GM12878 (cell line): ENCODE data around the gene RANBP17. TPM values are rescaled to one million over a fixed set of nuclear protein-coding genes. Genes with fewer than 3 reads are reported as not detected.

Experiments
- ATAC-seq: fragments of 200-7000 bp; cut with Tn5 transposase; 3 replicates; pipeline ENCODE4 v1.9.1; 2020; ENCODE audit warnings: mild to moderate bottlenecking, moderate library complexity
- BruUV-seq: library from RNA; stranded (reverse); fragments of 400-500 nt; replicated peaks from 2 replicates; lab custom pipeline; 2021; lab: Mats Ljungman, UMichigan
- CTCF ChIA-PET: fragments of 300-600 bp; sonication (Branson Sonifier 250); formaldehyde crosslinking; extraction: SDS; loops from one replicate; lab custom pipeline; 2021; ENCODE audit warnings: inconsistent platforms; lab: Yijun Ruan, JAX
- POLR2A ChIA-PET: fragments of 350-600 bp; formaldehyde crosslinking; extraction: SDS; loops from one replicate; lab custom pipeline; 2021; ENCODE audit warnings: inconsistent platforms; lab: Charles Lee
- RAD21 ChIA-PET: fragments of 300-600 bp; sonication (Branson Sonifier 250); formaldehyde crosslinking; loops from one replicate; lab custom pipeline; 2023; ENCODE audit warnings: antibody characterized with exemption; ENCODE audit not compliant: unreplicated experiment; lab: Charles Lee
- SMC1A ChIA-PET: fragments of 300-600 bp; sonication (Branson Sonifier 250); formaldehyde crosslinking; loops from one replicate; lab custom pipeline; 2023; ENCODE audit not compliant: unreplicated experiment, uncharacterized antibody; lab: Charles Lee
- DNase-seq: peaks from one replicate; pipeline ENCODE4 v3.0.0-alpha.2; 2011; ENCODE audit warnings: low read depth, low spot score
- FAIRE-seq: peaks from 3 replicates; lab custom pipeline; 2011; peaks lifted over from hg19 to GRCh38; lab: Jason Lieb, UNC
- H2AFZ ChIP-seq: 2 replicates; pipeline ENCODE4 v1.6.0; 2011; ENCODE audit warnings: low read depth, low read length, control low read depth; ENCODE audit not compliant: control insufficient read depth
- H3K27ac ChIP-seq: 2 replicates; pipeline ENCODE4 v1.5.1; 2011; ENCODE audit warnings: control low read depth; ENCODE audit not compliant: control insufficient read depth, insufficient read depth
- H3K27me3 ChIP-seq, 2 experiments: replicated peaks in 1 of 2; 2 replicates each; pipeline versions ENCODE4 v1.6.0 to v1.6.1; 2011; ENCODE audit warnings: low read length in 1 of 2; ENCODE audit not compliant: control insufficient read depth in 2 of 2, insufficient read depth in 2 of 2
- H3K36me3 ChIP-seq, 2 experiments: 2 replicates each; pipeline ENCODE4 v1.5.1; 2011; ENCODE audit warnings: low read length in 1 of 2; ENCODE audit not compliant: control insufficient read depth in 2 of 2, insufficient read depth in 2 of 2
- H3K4me1 ChIP-seq: 2 replicates; pipeline ENCODE4 v1.6.1; 2011; ENCODE audit warnings: mild to moderate bottlenecking, low read length, moderate library complexity, mixed read lengths; ENCODE audit not compliant: control insufficient read depth, insufficient read depth
- H3K4me2 ChIP-seq: 2 replicates; pipeline ENCODE4 v1.6.0; 2011; ENCODE audit warnings: control low read depth; ENCODE audit not compliant: control insufficient read depth, insufficient read depth
- H3K4me3 ChIP-seq: fragments of 200-600 bp; sonication (generic); 2 replicates; pipeline ENCODE4 v1.5.1; 2016
- H3K79me2 ChIP-seq: 2 replicates; pipeline ENCODE4 v1.6.0; 2011; ENCODE audit warnings: low read length; ENCODE audit not compliant: control insufficient read depth, insufficient read depth
- H3K9ac ChIP-seq: 2 replicates; pipeline ENCODE4 v1.8.0; 2011; ENCODE audit warnings: low read length, control low read depth, mixed read lengths; ENCODE audit not compliant: control insufficient read depth, insufficient read depth
- H3K9me3 ChIP-seq: replicated peaks from 3 replicates; pipeline ENCODE4 v1.5.1; 2011; ENCODE audit warnings: mild to moderate bottlenecking, low read length; ENCODE audit not compliant: control insufficient read depth, insufficient read depth
- H4K20me1 ChIP-seq: 2 replicates; pipeline ENCODE4 v1.6.0; 2011; ENCODE audit not compliant: control insufficient read depth, insufficient read depth
- ATF3 ChIP-seq: IDR thresholded peaks from 2 replicates; pipeline ENCODE4 v1.6.1; 2011; ENCODE audit warnings: low read depth, mild to moderate bottlenecking, low read length, moderate library complexity, borderline replicate concordance; ENCODE audit errors: extremely low read depth
- BRCA1 ChIP-seq: IDR thresholded peaks from 2 replicates; pipeline ENCODE4 v1.6.1; 2011; ENCODE audit warnings: low read depth, low read length, improper control_type of control experiment
- DPF2 ChIP-seq: fragments of 450-650 bp; IDR thresholded peaks from 2 replicates; pipeline ENCODE4 v1.6.1; 2017; ENCODE audit warnings: mild to moderate bottlenecking
- FOXK2 ChIP-seq: fragments of 450-650 bp; IDR thresholded peaks from 2 replicates; pipeline ENCODE4 v1.6.1; 2017; ENCODE audit warnings: mild to moderate bottlenecking, moderate library complexity
- IKZF2 ChIP-seq, 2 experiments: fragments of 450-650 bp; IDR thresholded peaks; 2 replicates each; pipeline ENCODE4 v1.6.1; 2017; ENCODE audit warnings: mild to moderate bottlenecking in 2 of 2, moderate library complexity in 2 of 2
- JUNB ChIP-seq: IDR thresholded peaks from 2 replicates; pipeline ENCODE4 v1.6.1; 2016; ENCODE audit warnings: antibody characterized with exemption, mild to moderate bottlenecking
- NFYA ChIP-seq: IDR thresholded peaks from 2 replicates; pipeline ENCODE4 v1.6.1; 2011; ENCODE audit warnings: low read depth, mild to moderate bottlenecking, low read length, improper control_type of control experiment, borderline replicate concordance
- NR2F1 ChIP-seq: fragments of 450-650 bp; conservative IDR thresholded peaks from 2 replicates; pipeline ENCODE4 v1.6.1; 2017; ENCODE audit warnings: mild to moderate bottlenecking
- PBX3 ChIP-seq: IDR thresholded peaks from 2 replicates; pipeline ENCODE4 v1.6.1; 2011; ENCODE audit warnings: mild to moderate bottlenecking, low read depth, low read length, moderate library complexity; ENCODE audit not compliant: insufficient replicate concordance
- PKNOX1 ChIP-seq: fragments of 450-650 bp; IDR thresholded peaks from 2 replicates; pipeline ENCODE4 v1.6.1; 2016; ENCODE audit warnings: mild to moderate bottlenecking
- POLR2A ChIP-seq: IDR thresholded peaks from 2 replicates; pipeline ENCODE4 v1.6.1; 2011; ENCODE audit warnings: low read depth, mild to moderate bottlenecking, low read length
- POU2F2 ChIP-seq: IDR thresholded peaks from 3 replicates; pipeline ENCODE4 v1.6.1; 2011; ENCODE audit warnings: low read depth, mild to moderate bottlenecking, low read length, borderline replicate concordance
- RB1 ChIP-seq: fragments of 450-650 bp; formaldehyde crosslinking; IDR thresholded peaks from 2 replicates; pipeline ENCODE4 v1.6.1; 2017; ENCODE audit warnings: mild to moderate bottlenecking, borderline replicate concordance
- REST ChIP-seq: IDR thresholded peaks from 2 replicates; pipeline ENCODE4 v1.6.1; 2012; ENCODE audit warnings: mild to moderate bottlenecking, low read depth, low read length
- SMC3 ChIP-seq: IDR thresholded peaks from 2 replicates; pipeline ENCODE4 v1.6.1; 2011; ENCODE audit warnings: low read length, improper control_type of control experiment, borderline replicate concordance
- SUPT20H ChIP-seq: IDR thresholded peaks from 2 replicates; pipeline ENCODE4 v1.6.1; 2011; ENCODE audit warnings: low read depth, mild to moderate bottlenecking, low read length, moderate library complexity, borderline replicate concordance; ENCODE audit not compliant: control insufficient read depth
- ZBTB4 ChIP-seq: fragments of 450-650 bp; formaldehyde crosslinking; IDR thresholded peaks from 2 replicates; pipeline ENCODE4 v1.4.0; 2022; ENCODE audit warnings: mild to moderate bottlenecking, moderate library complexity
- WGBS: methylation state at CpG from one replicate; pipeline ENCODE4 v1.1.6; 2016; ENCODE audit warnings: low lambda C conversion rate; ENCODE audit not compliant: insufficient replicate concordance, insufficient coverage; ENCODE audit errors: missing lambda C conversion rate; 5-methylcytosine and 5-hydroxymethylcytosine counted together
- in situ Hi-C: fragments of 300-500 bp; cut with MboI; formaldehyde crosslinking; loops from 9 replicates; pipeline ENCODE4 v1.14.3; 2018; ENCODE audit warnings: mixed read lengths
- intact Hi-C: fragments of 100-400 bp; cut with micrococcal nuclease; formaldehyde crosslinking; loops from one replicate; pipeline ENCODE4 v1.14.2; 2022; ENCODE audit not compliant: unreplicated experiment
- polyA plus RNA-seq, 11 experiments: library from polyadenylated mRNA; depleted of rRNA in 4 of 11; unstranded in 6 of 11; stranded (reverse) in 5 of 11; fragments of >200 nt; fragmentation: Nextera tagmentation in 4 of 11; fragmentation: Illumina TruSeq in 1 of 11; extraction: Ambion mirVana in 4 of 11; extraction: Trizol in 1 of 11; gene quantifications; 1 replicate in 1 of 11; 2 replicates in 10 of 11; pipeline versions ENCODE4 v1.2.1 to v1.2.3, GENCODE V29; 2011 to 2016; ENCODE audit warnings: inconsistent platforms in 2 of 11, missing spikeins in 2 of 11, low read depth in 1 of 11
- total RNA-seq, 4 experiments: library from RNA; depleted of rRNA in 3 of 4; stranded (reverse); fragments of >200 nt in 3 of 4; fragmentation: Illumina TruSeq in 1 of 4; extraction: Trizol in 1 of 4; gene quantifications; 2 replicates each; pipeline versions ENCODE4 v1.2.1 to v1.2.3, GENCODE V29; 2013 to 2021

The RANBP17 gene
- total and polyA plus RNA-seq, 10 of the 15 experiments (the other 5 are each of a cell fraction or from before 2014, with no cell fraction given) = 0.10 TPM; not detected in 9

- H3K9ac ChIP-seq = no peak overlapping the region
- ChIA-PET RAD21 (no interaction called here), SMC1A (no interaction called here), CTCF (interaction anchor here (1.5 kb wide), 1 partner anchor 8 kb away, joined by 4 read pairs; no protein-coding TSS in a partner anchor), POLR2A (no interaction called here)
- FAIRE-seq (no peak), ATAC-seq (no peak), DNase-seq (no peak)
- H3K79me2 ChIP-seq = no peaks in the 10 kb centered on the region
- no peak overlapping the region for H3K4me3 ChIP-seq
- H3K4me2 ChIP-seq = no peak overlapping the region
- no TSS peak for BruUV-seq
- no peaks in the 10 kb centered on the region for H3K27me3 ChIP-seq
- no peaks in the 10 kb centered on the region for H4K20me1 ChIP-seq
- in situ Hi-C loops (no loop called here), intact Hi-C loops (no loop called here)
- no peak overlapping the region for H3K27ac ChIP-seq
- H3K36me3 ChIP-seq = no peaks in the 10 kb centered on the region
- no peak overlapping the region for H2AFZ ChIP-seq
- no peaks in the 10 kb centered on the region; the same call in 1 of the 3 replicates for H3K9me3 ChIP-seq
- no peaks in the 10 kb centered on the region for H3K4me1 ChIP-seq
- WGBS = 29% methylated on average over 8 of the region's 8 CpGs
- TF ChIP-seq ATF3 (no peak), FOXK2 (no peak), REST (no peak), ZBTB4 (CRISPR knock-in tag) (no peak), PBX3 (no peak), POLR2A (no peak), IKZF2 (IDR thresholded peaks at IDR 0.05) (no peak), SMC3 (no peak), RB1 (no peak), PKNOX1 (no peak), NFYA (no peak), BRCA1 (no peak), POU2F2 (no peak), SUPT20H (no peak), DPF2 (no peak), JUNB (no peak), NR2F1 (no peak)
Observed at GRCh38 chr5:170903075-170903474, 41.3 kb downstream of the RANBP17 start.
